GM12874 (cell line): ENCODE results near the gene PCDHA7.

Experiments
- CTCF ChIP-seq: IDR thresholded peaks from 2 replicates; pipeline ENCODE4 v1.5.1; 2011; ENCODE audit warnings: low read depth, mild to moderate bottlenecking, control low read depth, low read length, moderate library complexity; ENCODE audit not compliant: insufficient read depth

PCDHA7 gene

GRCh38 chr5:140882591-140882899 is 48.5 kb downstream of the PCDHA7 start:
- no peak for TF ChIP-seq CTCF

DNA sequence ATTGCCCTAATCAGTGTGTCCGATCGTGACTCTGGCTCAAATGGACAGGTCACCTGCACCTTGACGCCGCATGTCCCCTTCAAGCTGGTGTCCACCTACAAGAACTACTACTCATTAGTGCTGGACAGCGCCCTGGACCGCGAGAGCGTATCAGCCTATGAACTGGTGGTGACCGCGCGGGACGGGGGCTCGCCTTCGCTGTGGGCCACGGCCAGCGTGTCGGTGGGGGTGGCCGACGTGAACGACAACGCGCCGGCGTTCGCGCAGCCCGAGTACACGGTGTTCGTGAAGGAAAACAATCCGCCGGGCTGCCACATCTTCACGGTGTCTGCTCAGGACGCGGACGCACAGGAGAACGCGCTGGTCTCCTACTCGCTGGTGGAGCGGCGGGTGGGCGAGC is 49.3 kb downstream of the PCDHA7 start:
- TF ChIP-seq CTCF, result no peak

- no peak for TF ChIP-seq CTCF
Observed at GRCh38 chr5:140883927-140884697, 50.0 kb downstream of the PCDHA7 start.
